PC-3 (cell line): ENCODE results near the gene HOXA10.

Experiments
- CTCF ChIP-seq: fragments of 300-600 bp; sonication (generic); conservative IDR thresholded peaks from 2 replicates; pipeline ENCODE4 v1.5.1; 2017; ENCODE audit warnings: antibody characterized with exemption, low read depth, mild to moderate bottlenecking, low read length
- EZH2 ChIP-seq: fragments of 300-600 bp; sonication (generic); IDR thresholded peaks from one replicate; pipeline ENCODE4 v1.6.1; 2017; ENCODE audit warnings: antibody characterized with exemption, mild to moderate bottlenecking, low read length; ENCODE audit not compliant: unreplicated experiment

GRCh38 chr7:27160546-27161213, 13.4 kb downstream of the HOXA10 start:
- TF ChIP-seq CTCF = peak; percentile 96
- no peak for TF ChIP-seq EZH2
